HS-5 (cell line): ENCODE results near the gene TXNL4B.
"Not testable (repeated sequence)": the region's sequence is repeated elsewhere in the genome, so short reads cannot be mapped to it uniquely, and the experiment has no call there.

Source experiments
- DNase-seq: peaks from one replicate; pipeline ENCODE4 v3.0.0-alpha.2; 2012; ENCODE audit warnings: low read depth

TXNL4B gene

GRCh38 chr16:72111657-72112451 is 18.4 kb upstream of the TXNL4B start:
- DNase-seq = no peak

- DNase-seq = no peak
These were observed 17.5 kb upstream of the TXNL4B start for GRCh38 chr16:72110662-72111615.

- DNase-seq = no peak
These were observed 16.6 kb upstream of the TXNL4B start for GRCh38 chr16:72109966-72110530.

- no peak for DNase-seq
These were observed 15.9 kb upstream of the TXNL4B start for GRCh38 chr16:72109300-72109699.

- DNase-seq = no peak
These were observed 15.1 kb upstream of the TXNL4B start for GRCh38 chr16:72108353-72109102.

GRCh38 chr16:72107371-72107770 is 14.0 kb upstream of the TXNL4B start:
- DNase-seq = no peak

- DNase-seq = no peak
These were observed 12.6 kb upstream of the TXNL4B start for GRCh38 chr16:72105978-72106377.

- DNase-seq = no peak
These were observed 11.5 kb upstream of the TXNL4B start for GRCh38 chr16:72104905-72105304.

GRCh38 chr16:72101195-72101594 is 7.8 kb upstream of the TXNL4B start:
- no peak for DNase-seq

- no peak for DNase-seq
These were observed 6.0 kb upstream of the TXNL4B start for GRCh38 chr16:72099377-72099818.

- DNase-seq = no peak
These were observed 5.5 kb upstream of the TXNL4B start for GRCh38 chr16:72098936-72099335.

GRCh38 chr16:72094266-72094610 is 818 bp upstream of the TXNL4B start:
- DNase-seq = no peak

GRCh38 chr16:72092832-72093447 is 480 bp downstream of the TXNL4B start:
- peak; percentile 43 for DNase-seq

GRCh38 chr16:72091217-72091616 is 2.2 kb downstream of the TXNL4B start:
- no peak for DNase-seq

- DNase-seq = no peak
These were observed 8.4 kb downstream of the TXNL4B start for GRCh38 chr16:72085002-72085401.

GRCh38 chr16:72084445-72084844 is 9.0 kb downstream of the TXNL4B start:
- no peak for DNase-seq

GRCh38 chr16:72083778-72084404 is 9.5 kb downstream of the TXNL4B start:
- DNase-seq = no peak

GRCh38 chr16:72076991-72077706 is 16.3 kb downstream of the TXNL4B start:
- not testable (repeated sequence) for DNase-seq

GRCh38 chr16:72075067-72075466 is 18.4 kb downstream of the TXNL4B start:
- not testable (repeated sequence) for DNase-seq

- no peak for DNase-seq
These were observed 19.7 kb downstream of the TXNL4B start for GRCh38 chr16:72073560-72074230.
